OCI-M2 (cell line): ENCODE data around the gene PHRF1.

ENCODE experiments used
- DNase-seq: peaks from one replicate; lab custom pipeline; 2025; ENCODE audit not compliant: unreplicated experiment; lab: John Stamatoyannopoulos, UW

The PHRF1 gene

GRCh38 chr11:613369-613968, 37.2 kb downstream of the PHRF1 start:
- DNase-seq: no peak

- DNase-seq: no peak
Measured at GRCh38 chr11:614021-614622, 37.9 kb downstream of the PHRF1 start.

- DNase-seq: no peak
Measured at GRCh38 chr11:614623-615503, 38.6 kb downstream of the PHRF1 start.

GRCh38 chr11:615504-616319, 39.4 kb downstream of the PHRF1 start, which contains the start of gene IRF7:
IRF7 (minus strand) TSS chr11:615950; CDS start chr11:615364, 586 bp downstream.
- DNase-seq: peak; percentile 58

GRCh38 chr11:616320-617198, 40.3 kb downstream of the PHRF1 start:
- DNase-seq: no peak

GRCh38 chr11:617199-617911, 41.1 kb downstream of the PHRF1 start:
- DNase-seq: no peak

GRCh38 chr11:617912-618682, 41.8 kb downstream of the PHRF1 start:
- DNase-seq: no peak

GRCh38 chr11:618856-619627, 42.8 kb downstream of the PHRF1 start:
- no peak for DNase-seq

- no peak for DNase-seq
Measured at GRCh38 chr11:619628-620050, 43.4 kb downstream of the PHRF1 start.

- DNase-seq: no peak
Measured at GRCh38 chr11:620201-620600, 43.9 kb downstream of the PHRF1 start.

GRCh38 chr11:620935-621814, 44.9 kb downstream of the PHRF1 start:
- DNase-seq: no peak

- no peak for DNase-seq
Measured at GRCh38 chr11:621838-622237, 45.6 kb downstream of the PHRF1 start.

GRCh38 chr11:623349-623869, 47.1 kb downstream of the PHRF1 start:
- DNase-seq: no peak

- DNase-seq: no peak
Measured at GRCh38 chr11:623999-624704, 47.9 kb downstream of the PHRF1 start.

GRCh38 chr11:624705-625635, 48.7 kb downstream of the PHRF1 start, which contains the start of gene CDHR5:
CDHR5 (minus strand) TSS chr11:624955; CDS start chr11:624902, 53 bp downstream.
- no peak for DNase-seq
